Measurements from ENCODE around the gene MIS12. TPM values are rescaled to one million over a fixed set of nuclear protein-coding genes. Genes with fewer than 3 reads are reported as not detected.

Gene MIS12
- total and polyA plus RNA-seq, 2 of the 8 experiments (the other 6 are each of a cell fraction or from before 2014, with no cell fraction given): 9.5 to 25.6 TPM

GRCh38 chr17:5533486-5534315, 47.3 kb downstream of the MIS12 start:
- H2BK15ac ChIP-seq (ENCODE audit: low read length): no peak overlapping the region
- no peaks in the 10 kb centered on the region for H3K79me1 ChIP-seq (ENCODE audit: low read depth, low read length)
- no peaks in the 10 kb centered on the region; the same call in 1 of the 2 replicates for H3K23me2 ChIP-seq (ENCODE audit: low read depth, low read length)
- no peak overlapping the region for H2AK5ac ChIP-seq (ENCODE audit: low read depth, low read length)
- 84% methylated on average over 18 of the region's 18 CpGs; no CpG with 5 or more reads in 1 of the 2 experiments for WGBS, 2 experiments (ENCODE audit: extremely low coverage in 1 of 2, insufficient coverage in 1 of 2, insufficient read length in 1 of 2, insufficient replicate concordance in 2 of 2, low coverage in 1 of 2, low lambda C conversion rate in 2 of 2, missing lambda C conversion rate in 1 of 2)
- H2AFZ ChIP-seq (ENCODE audit: low read length): no peak overlapping the region
- H3K14ac ChIP-seq (ENCODE audit: insufficient read length): no peak overlapping the region
- no peak overlapping the region for H3K4me3 ChIP-seq (ENCODE audit: extremely low read depth in 1 of 4, insufficient read depth in 2 of 4, low read depth in 3 of 4, low read length in 4 of 4)
- H3K9me3 ChIP-seq (ENCODE audit: insufficient read depth in 2 of 2, low read depth in 1 of 2, low read length in 1 of 2): no peaks in the 10 kb centered on the region
- H2BK12ac ChIP-seq (ENCODE audit: low read depth, low read length): no peak overlapping the region
- no peak overlapping the region for H4K8ac ChIP-seq (ENCODE audit: extremely low read depth, insufficient read depth, low read length)
- H3K23ac ChIP-seq (ENCODE audit: insufficient read length): no peak overlapping the region
- H3K27me3 ChIP-seq (replicated peaks in 1 of 4; ENCODE audit: control insufficient read depth in 3 of 4, extremely low read depth in 1 of 4, insufficient read depth in 3 of 4, low read length in 3 of 4): no peaks in the 10 kb centered on the region
- H3K79me2 ChIP-seq (ENCODE audit: control insufficient read depth in 1 of 2, insufficient read depth in 2 of 2, low read length in 2 of 2): no peaks in the 10 kb centered on the region
- ChIA-PET CTCF (ENCODE audit: partially characterized antibody) (interaction anchor here (1.4 kb wide), 2 partner anchors 9 to 33 kb away, joined by 3 to 4 read pairs; no protein-coding TSS in a partner anchor), POLR2A (ENCODE audit: partially characterized antibody) (no interaction called here)
- no peaks in the 10 kb centered on the region for H4K20me1 ChIP-seq (replicated peaks in 1 of 2; ENCODE audit: control insufficient read depth in 1 of 2, insufficient read depth in 2 of 2, low read length in 2 of 2)
- H3K18ac ChIP-seq (ENCODE audit: extremely low read depth, low read length): no peak overlapping the region
- H2BK120ac ChIP-seq (replicated peaks; ENCODE audit: low read depth, low read length): no peak overlapping the region
- no peak for DNase-seq (ENCODE audit: low read depth in 1 of 2, low spot score in 2 of 2)
- H2BK5ac ChIP-seq (ENCODE audit: low read depth, low read length): no peak overlapping the region
- H3K4ac ChIP-seq (replicated peaks; ENCODE audit: insufficient read length, low read depth, low read length): no peak overlapping the region
- FAIRE-seq: no peak
- no peak overlapping the region for H4K5ac ChIP-seq (ENCODE audit: insufficient read length, low read depth, low read length)
- H3K36me3 ChIP-seq (ENCODE audit: control insufficient read depth in 2 of 4, insufficient read depth in 4 of 4, low read length in 3 of 4): no peaks in the 10 kb centered on the region
- TF ChIP-seq EGR1 (IDR thresholded peaks at IDR 0.05; ENCODE audit: borderline replicate concordance, low read depth, low read length) (no peak), RFX5 (IDR thresholded peaks at IDR 0.05; ENCODE audit: borderline replicate concordance, low read depth, low read length) (no peak), TBP (IDR thresholded peaks at IDR 0.05; ENCODE audit: low read depth, low read length) (no peak), PHF8 (conservative IDR thresholded peaks at IDR 0.05; ENCODE audit: low read depth, low read length) (no peak), JUND (IDR thresholded peaks at IDR 0.05; ENCODE audit: low read length) (no peak), TCF12 (IDR thresholded peaks at IDR 0.05; ENCODE audit: low read depth, low read length) (no peak), SAP30 (IDR thresholded peaks at IDR 0.05; ENCODE audit: insufficient read depth, insufficient replicate concordance, low read length) (no peak), CHD2 (IDR thresholded peaks at IDR 0.05; ENCODE audit: low read length) (no peak), TAF7 (optimal IDR thresholded peaks at IDR 0.05; ENCODE audit: borderline replicate concordance, low read depth, low read length) (no peak), KDM5A (IDR thresholded peaks at IDR 0.05; ENCODE audit: low read length) (no peak), RXRA (IDR thresholded peaks at IDR 0.05; ENCODE audit: insufficient read depth, low read depth, low read length) (no peak), MAFK (IDR thresholded peaks at IDR 0.05; ENCODE audit: low read depth, low read length) (no peak), TEAD4 (IDR thresholded peaks at IDR 0.05; ENCODE audit: low read depth, low read length) (no peak), YY1 (IDR thresholded peaks at IDR 0.05; ENCODE audit: low read depth, low read length) (no peak)
- no peak overlapping the region for H3K9ac ChIP-seq (replicated peaks in 1 of 4; ENCODE audit: extremely low read depth in 1 of 4, low read depth in 3 of 4, low read length in 3 of 4)
- no peak overlapping the region for H3K4me2 ChIP-seq (ENCODE audit: insufficient read depth in 1 of 2, low read depth in 2 of 2, low read length in 2 of 2)
- H3K4me1 ChIP-seq (replicated peaks in 1 of 4; ENCODE audit: control insufficient read depth in 3 of 4, insufficient read depth in 4 of 4, low read length in 3 of 4): no peaks in the 10 kb centered on the region; a peak in 1 of 7 replicates
- no peak overlapping the region for H4K91ac ChIP-seq (replicated peaks; ENCODE audit: insufficient read length, low read length)
- H2BK20ac ChIP-seq (ENCODE audit: low read length): no peak overlapping the region
- no peak overlapping the region for H3K56ac ChIP-seq (replicated peaks; ENCODE audit: insufficient read length, low read depth, low read length)
- no peak overlapping the region for H3K27ac ChIP-seq (ENCODE audit: low read depth, low read length)
